Calu3 (cell line): ENCODE measurements around the gene IL1RAPL2. TPM values are rescaled to one million over a fixed set of nuclear protein-coding genes. Genes with fewer than 3 reads are reported as not detected.

Source experiments
- BruUV-seq: library from RNA; stranded (reverse); fragments of 400-500 nt; replicated peaks from 2 replicates; lab custom pipeline; 2021; lab: Mats Ljungman, UMichigan
- CTCF ChIA-PET: fragments of 300-600 bp; sonication (Branson Sonifier 250); formaldehyde crosslinking; loops from one replicate; lab custom pipeline; 2022; ENCODE audit warnings: antibody characterized with exemption; lab: Charles Lee
- DNase-seq: peaks from one replicate; pipeline ENCODE4 v3.0.0; 2022
- H3K27ac Mint-ChIP-seq: one replicate; pipeline ENCODE4 v1.8.0; 2022; ENCODE audit warnings: mixed read lengths; ENCODE audit not compliant: unreplicated experiment
- H3K27me3 Mint-ChIP-seq: one replicate; pipeline ENCODE4 v1.8.0; 2022; ENCODE audit warnings: mixed read lengths; ENCODE audit not compliant: unreplicated experiment
- H3K36me3 Mint-ChIP-seq: one replicate; pipeline ENCODE4 v1.8.0; 2022; ENCODE audit warnings: mild to moderate bottlenecking, moderate library complexity, mixed read lengths; ENCODE audit not compliant: insufficient read depth, unreplicated experiment
- H3K4me1 Mint-ChIP-seq: one replicate; pipeline ENCODE4 v1.8.0; 2022; ENCODE audit warnings: mild to moderate bottlenecking, low read depth, mixed read lengths; ENCODE audit not compliant: unreplicated experiment
- H3K4me3 Mint-ChIP-seq: one replicate; pipeline ENCODE4 v1.8.0; 2022; ENCODE audit warnings: mild to moderate bottlenecking, low read depth, moderate library complexity, mixed read lengths; ENCODE audit not compliant: unreplicated experiment
- H3K9me3 Mint-ChIP-seq: one replicate; pipeline ENCODE4 v1.8.0; 2022; ENCODE audit warnings: low read depth, mixed read lengths; ENCODE audit not compliant: unreplicated experiment
- intact Hi-C: fragments of 100-400 bp; cut with micrococcal nuclease; formaldehyde crosslinking; loops from one replicate; pipeline ENCODE4 v1.10.0; 2022; ENCODE audit not compliant: unreplicated experiment
- total RNA-seq: library from RNA; stranded (reverse); gene quantifications from 2 replicates; pipeline ENCODE4 v1.2.3, GENCODE V29; 2022
- TF ChIP-seq, protein P1 (sequence below): fragments of 200-600 bp; IDR thresholded peaks from one replicate; pipeline ENCODE4 v1.8.0; 2022; ENCODE audit warnings: antibody characterized with exemption; ENCODE audit not compliant: unreplicated experiment

IL1RAPL2 gene
- total RNA-seq, 1 experiment from 2014 or later = not detected

DNA sequence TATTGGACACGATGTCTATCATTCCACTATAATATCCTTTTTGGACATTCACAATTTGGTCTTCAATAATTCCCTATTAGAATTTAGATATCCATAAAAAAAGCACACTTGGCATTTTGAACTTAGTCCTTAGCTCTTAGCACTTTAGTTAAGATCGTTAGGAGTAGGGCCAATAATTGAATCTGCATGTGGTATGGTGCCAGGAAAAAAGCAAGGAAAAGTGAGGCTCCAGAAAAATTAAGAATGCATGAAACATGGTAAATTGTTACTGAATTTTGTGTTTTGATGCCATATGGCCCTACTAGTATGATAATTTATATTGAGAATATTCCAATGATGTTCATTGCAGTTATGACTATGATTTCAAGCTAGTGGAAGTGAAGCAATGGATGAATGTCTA lies 708.1 kb downstream of the IL1RAPL2 start:
- no peaks in the 10 kb centered on the region for H3K36me3 Mint-ChIP-seq
- no peak overlapping the region for H3K4me3 Mint-ChIP-seq
- peaks cover 4% of the 10 kb centered on the region for H3K9me3 Mint-ChIP-seq
- TF ChIP-seq, protein P1, sequence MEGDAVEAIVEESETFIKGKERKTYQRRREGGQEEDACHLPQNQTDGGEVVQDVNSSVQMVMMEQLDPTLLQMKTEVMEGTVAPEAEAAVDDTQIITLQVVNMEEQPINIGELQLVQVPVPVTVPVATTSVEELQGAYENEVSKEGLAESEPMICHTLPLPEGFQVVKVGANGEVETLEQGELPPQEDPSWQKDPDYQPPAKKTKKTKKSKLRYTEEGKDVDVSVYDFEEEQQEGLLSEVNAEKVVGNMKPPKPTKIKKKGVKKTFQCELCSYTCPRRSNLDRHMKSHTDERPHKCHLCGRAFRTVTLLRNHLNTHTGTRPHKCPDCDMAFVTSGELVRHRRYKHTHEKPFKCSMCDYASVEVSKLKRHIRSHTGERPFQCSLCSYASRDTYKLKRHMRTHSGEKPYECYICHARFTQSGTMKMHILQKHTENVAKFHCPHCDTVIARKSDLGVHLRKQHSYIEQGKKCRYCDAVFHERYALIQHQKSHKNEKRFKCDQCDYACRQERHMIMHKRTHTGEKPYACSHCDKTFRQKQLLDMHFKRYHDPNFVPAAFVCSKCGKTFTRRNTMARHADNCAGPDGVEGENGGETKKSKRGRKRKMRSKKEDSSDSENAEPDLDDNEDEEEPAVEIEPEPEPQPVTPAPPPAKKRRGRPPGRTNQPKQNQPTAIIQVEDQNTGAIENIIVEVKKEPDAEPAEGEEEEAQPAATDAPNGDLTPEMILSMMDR = no peak
- intact Hi-C loops = no loop called here
- H3K27ac Mint-ChIP-seq = no peak overlapping the region
- CTCF ChIA-PET = no interaction called here
- no TSS peak for BruUV-seq
- no peaks in the 10 kb centered on the region for H3K4me1 Mint-ChIP-seq
- no peak for DNase-seq
- no peaks in the 10 kb centered on the region for H3K27me3 Mint-ChIP-seq

DNA sequence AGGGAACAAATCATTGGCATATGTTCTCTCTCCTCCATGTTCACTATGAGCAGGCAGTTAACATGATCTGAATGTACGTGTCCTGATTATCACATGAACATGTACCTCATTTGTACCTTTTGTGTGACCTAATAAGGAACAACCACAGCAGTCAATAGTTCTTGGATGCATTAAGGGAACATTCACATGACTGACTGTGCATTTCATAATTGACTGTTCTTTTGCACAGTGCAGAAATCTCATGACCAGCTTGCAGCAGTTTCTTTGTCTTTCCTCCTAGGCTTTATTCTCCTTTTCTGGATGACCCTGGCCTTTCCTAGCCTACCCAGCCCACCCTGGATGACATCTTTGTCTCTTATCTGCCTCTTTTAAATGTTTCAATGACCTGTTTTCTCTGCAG lies 711.1 kb downstream of the IL1RAPL2 start:
- Mint-ChIP-seq H3K36me3 (no peaks in the 10 kb centered on the region), H3K9me3 (peaks cover 4% of the 10 kb centered on the region)

DNA sequence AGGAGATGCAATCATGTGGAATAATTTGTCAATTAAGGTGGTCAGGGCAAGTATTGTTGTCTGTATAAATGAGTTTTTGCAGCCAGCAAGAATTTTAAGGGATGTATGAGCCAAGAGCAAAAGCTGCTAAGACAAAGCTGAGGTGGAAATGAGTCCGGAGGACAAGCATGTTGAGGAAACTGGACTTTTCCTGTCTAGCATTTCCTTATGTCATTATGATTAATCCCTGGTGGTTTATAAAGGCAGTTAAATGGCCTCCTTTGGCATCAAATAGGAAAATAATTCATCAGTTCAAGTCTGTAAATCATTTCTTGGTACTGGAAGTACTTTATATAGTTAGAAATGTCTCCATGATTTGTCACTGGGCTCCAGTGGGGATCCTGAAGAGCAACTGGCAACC lies 716.1 kb downstream of the IL1RAPL2 start:
- Mint-ChIP-seq H3K9me3 (peaks cover 3% of the 10 kb centered on the region), H3K27ac (no peak overlapping the region), H3K4me3 (no peak overlapping the region), H3K4me1 (no peaks in the 10 kb centered on the region), H3K36me3 (no peaks in the 10 kb centered on the region), H3K27me3 (no peaks in the 10 kb centered on the region)
- TF ChIP-seq, protein P1 = no peak
- BruUV-seq = no TSS peak
- CTCF ChIA-PET = no interaction called here
- intact Hi-C loops = no loop called here
- DNase-seq = no peak

More for the DNA sequence above, 711.1 kb downstream of the IL1RAPL2 start:
- TF ChIP-seq, protein P1 = no peak
- Mint-ChIP-seq H3K4me1 (no peaks in the 10 kb centered on the region), H3K27me3 (no peaks in the 10 kb centered on the region), H3K27ac (no peak overlapping the region), H3K4me3 (no peak overlapping the region)
- BruUV-seq = no TSS peak
- DNase-seq = no peak
- CTCF ChIA-PET = no interaction called here
- intact Hi-C loops = no loop called here

DNA sequence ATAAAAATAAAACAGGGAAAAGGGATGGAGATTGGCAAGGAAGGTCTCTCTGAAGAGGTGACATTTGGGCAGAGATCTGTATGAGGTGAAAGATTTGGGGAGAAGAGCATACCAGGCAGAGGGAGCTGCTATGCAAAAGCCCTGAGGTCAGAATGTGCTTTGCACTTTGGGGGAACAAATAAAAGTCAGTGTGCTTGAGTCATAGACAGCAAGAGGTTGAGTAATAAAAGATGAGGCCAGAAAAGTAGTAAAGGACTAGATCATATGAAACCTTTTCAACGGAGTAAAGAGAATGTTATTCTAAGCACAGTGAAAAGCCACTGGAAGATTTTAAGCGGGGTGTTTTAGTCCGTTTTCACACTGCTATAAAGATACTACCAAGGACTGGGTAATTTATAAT lies 731.0 kb downstream of the IL1RAPL2 start:
- DNase-seq = no peak
- intact Hi-C loops = no loop called here
- BruUV-seq = no TSS peak
- Mint-ChIP-seq H3K4me3 (no peak overlapping the region), H3K36me3 (no peaks in the 10 kb centered on the region), H3K4me1 (no peaks in the 10 kb centered on the region), H3K9me3 (peaks cover 12% of the 10 kb centered on the region), H3K27me3 (no peaks in the 10 kb centered on the region), H3K27ac (no peak overlapping the region)
- TF ChIP-seq, protein P1 = no peak
- CTCF ChIA-PET = no interaction called here

DNA sequence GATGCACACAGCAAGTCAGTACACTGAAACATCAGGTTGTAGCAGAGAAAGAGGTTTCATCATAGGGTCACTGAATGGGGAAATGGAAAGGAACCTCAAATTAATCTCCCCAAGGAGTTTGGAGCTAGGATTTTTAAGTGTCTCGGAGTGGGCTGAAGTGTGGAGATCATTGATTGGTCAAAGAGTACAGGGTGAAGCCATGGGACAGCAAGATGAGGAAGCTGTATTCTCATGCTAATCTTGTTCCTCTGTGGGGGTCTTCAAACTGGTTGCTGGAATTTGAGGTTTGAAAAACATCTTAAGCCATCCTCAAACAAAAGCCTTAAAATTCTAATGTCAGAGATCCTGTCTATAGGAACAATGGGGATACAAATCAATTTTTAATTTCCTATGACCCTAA lies 733.3 kb downstream of the IL1RAPL2 start:
- Mint-ChIP-seq H3K9me3 (peaks cover 12% of the 10 kb centered on the region), H3K27ac (no peak overlapping the region), H3K4me3 (no peak overlapping the region), H3K4me1 (no peaks in the 10 kb centered on the region), H3K27me3 (no peaks in the 10 kb centered on the region), H3K36me3 (no peaks in the 10 kb centered on the region)
- CTCF ChIA-PET = no interaction called here
- intact Hi-C loops = no loop called here
- TF ChIP-seq, protein P1 = no peak
- DNase-seq = no peak
- no TSS peak for BruUV-seq
